Measurements from ENCODE around the gene TPGS2. TPM values are rescaled to one million over a fixed set of nuclear protein-coding genes. Genes with fewer than 3 reads are reported as not detected.

Gene TPGS2
- total RNA-seq, result 170 and 204 TPM in 2 replicates

GRCh38 chr18:36828630-36829361 lies at the start of gene TPGS2, which contains the start of gene KIAA1328:
Gene TPGS2, minus strand, starts transcription at chr18:36829002. Its CDS starts 235 bp downstream, at chr18:36828767.
Gene KIAA1328, plus strand, starts transcription at chr18:36829127. Its CDS starts 12 bp downstream, at chr18:36829139.

Other genes with a start within 250 kb of the TPGS2 start
- 3.1 and 3.9 TPM in 2 replicates for gene KIAA1328, start 125 bp upstream of the TPGS2 start, total RNA-seq